ENCODE data around the gene BRIP1. TPM values are rescaled to one million over a fixed set of nuclear protein-coding genes. Genes with fewer than 3 reads are reported as not detected.

Gene BRIP1
- total RNA-seq, 2 experiments from 2014 or later = 1.0 to 1.9 TPM

GRCh38 chr17:61884864-61885263, 21.5 kb upstream of the BRIP1 start:
- Mint-ChIP-seq H3K27me3 (no peaks in the 10 kb centered on the region), H3K9me3 (no peaks in the 10 kb centered on the region), H3K4me1 (ENCODE audit: low read depth) (no peaks in the 10 kb centered on the region), H3K36me3 (ENCODE audit: low read depth) (peaks cover 78% of the 10 kb centered on the region), H3K4me3 (no peak overlapping the region), H3K27ac (no peak overlapping the region)
- no peak overlapping the region for H3K4me3 ChIP-seq (ENCODE audit: low read length)
- DNase-seq = no peak
- H3K4me1 ChIP-seq (ENCODE audit: insufficient read depth, low read length) = no peaks in the 10 kb centered on the region
- CTCF ChIA-PET = no interaction called here
- H3K9me3 ChIP-seq (ENCODE audit: control insufficient read depth in 1 of 2, insufficient read depth in 1 of 2, low read length in 2 of 2) = no peaks in the 10 kb centered on the region
- ATAC-seq (ENCODE audit: poor library complexity) = no peak
- POLR2A ChIA-PET = interaction anchor here (1.0 kb wide), 1 partner anchor 21 kb away, joined by 4 read pairs; the partner anchor contains the start of gene BRIP1
- H3K27ac ChIP-seq (ENCODE audit: low read depth in 1 of 2, low read length in 2 of 2) = no peak overlapping the region
- no peak for TF ChIP-seq CTCF (IDR thresholded peaks at IDR 0.05)
- H3K27me3 ChIP-seq (ENCODE audit: control insufficient read depth in 1 of 2, insufficient read depth in 2 of 2, low read length in 2 of 2) = no peaks in the 10 kb centered on the region
- intact Hi-C loops (cut with DNase I, micrococcal nuclease) = no loop called here
- peaks cover 62% of the 10 kb centered on the region for H3K36me3 ChIP-seq (ENCODE audit: insufficient read depth, low read length)

GRCh38 chr17:61880589-61881102, 17.3 kb upstream of the BRIP1 start:
- DNase-seq (no peak), ATAC-seq (ENCODE audit: poor library complexity) (no peak)
- Histone ChIP-seq H3K36me3 (ENCODE audit: insufficient read depth, low read length) (peaks cover 58% of the 10 kb centered on the region), H3K27ac (ENCODE audit: low read depth in 1 of 2, low read length in 2 of 2) (no peak overlapping the region), H3K9me3 (ENCODE audit: control insufficient read depth in 1 of 2, insufficient read depth in 1 of 2, low read length in 2 of 2) (no peaks in the 10 kb centered on the region), H3K27me3 (ENCODE audit: control insufficient read depth in 1 of 2, insufficient read depth in 2 of 2, low read length in 2 of 2) (no peaks in the 10 kb centered on the region), H3K4me3 (ENCODE audit: low read length) (no peak overlapping the region), H3K4me1 (ENCODE audit: insufficient read depth, low read length) (no peaks in the 10 kb centered on the region)
- no peak for TF ChIP-seq CTCF (IDR thresholded peaks at IDR 0.05)
- Mint-ChIP-seq H3K36me3 (ENCODE audit: low read depth) (peaks cover 84% of the 10 kb centered on the region), H3K27me3 (no peaks in the 10 kb centered on the region), H3K9me3 (no peaks in the 10 kb centered on the region), H3K4me3 (no peak overlapping the region), H3K4me1 (ENCODE audit: low read depth) (no peaks in the 10 kb centered on the region), H3K27ac (no peak overlapping the region)
- ChIA-PET CTCF (no interaction called here), POLR2A (no interaction called here)
- intact Hi-C loops (cut with DNase I, micrococcal nuclease) = no loop called here

GRCh38 chr17:61878984-61879612, 15.8 kb upstream of the BRIP1 start:
- H3K9me3 Mint-ChIP-seq = no peaks in the 10 kb centered on the region
- H3K4me1 Mint-ChIP-seq (ENCODE audit: low read depth) = no peaks in the 10 kb centered on the region
- peaks cover 81% of the 10 kb centered on the region for H3K36me3 Mint-ChIP-seq (ENCODE audit: low read depth)
- Histone ChIP-seq H3K4me1 (ENCODE audit: insufficient read depth, low read length) (no peaks in the 10 kb centered on the region), H3K27ac (ENCODE audit: low read depth in 1 of 2, low read length in 2 of 2) (no peak overlapping the region), H3K36me3 (ENCODE audit: insufficient read depth, low read length) (peaks cover 63% of the 10 kb centered on the region), H3K4me3 (ENCODE audit: low read length) (no peak overlapping the region), H3K9me3 (ENCODE audit: control insufficient read depth in 1 of 2, insufficient read depth in 1 of 2, low read length in 2 of 2) (no peaks in the 10 kb centered on the region), H3K27me3 (ENCODE audit: control insufficient read depth in 1 of 2, insufficient read depth in 2 of 2, low read length in 2 of 2) (no peaks in the 10 kb centered on the region)
- no peaks in the 10 kb centered on the region for H3K27me3 Mint-ChIP-seq
- intact Hi-C loops (cut with DNase I, micrococcal nuclease) = no loop called here
- ChIA-PET CTCF (interaction anchor here (0.7 kb wide), 2 partner anchors 21 to 1324 kb away, joined by 3 read pairs; no protein-coding TSS in a partner anchor), POLR2A (no interaction called here)
- H3K4me3 Mint-ChIP-seq = no peak overlapping the region
- H3K27ac Mint-ChIP-seq = no peak overlapping the region
- DNase-seq = no peak
- no peak for TF ChIP-seq CTCF (IDR thresholded peaks at IDR 0.05)
- ATAC-seq (ENCODE audit: poor library complexity) = no peak

All from CD4-positive, alpha-beta T cell (primary cell).